AG20443 (cell line): ENCODE measurements around the gene SPATA19.

ENCODE experiments used
- DNase-seq: peaks from one replicate; pipeline ENCODE4 v3.0.0; 2012; ENCODE audit warnings: low spot score, mixed read lengths

SPATA19 gene

DNA sequence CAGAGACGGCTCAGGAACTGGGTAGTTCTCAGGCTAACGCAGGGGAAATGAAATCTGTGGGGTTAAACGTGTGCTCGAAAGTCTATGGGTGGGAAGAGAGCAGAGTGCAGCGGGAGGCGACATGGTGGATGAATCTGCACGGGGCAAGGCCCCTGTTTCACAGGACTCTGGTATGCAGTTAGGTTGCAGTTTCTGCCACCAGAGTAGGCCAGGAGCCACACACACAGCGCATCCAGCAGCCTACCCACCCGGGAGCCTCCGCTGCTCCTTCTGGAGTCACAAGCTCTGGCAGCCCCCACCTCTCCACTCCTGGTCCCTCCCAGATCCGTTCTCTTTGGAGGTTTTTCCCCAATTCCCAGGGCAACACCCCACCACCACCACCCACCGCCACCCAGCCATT lies 27.0 kb downstream of the SPATA19 start:
- DNase-seq, result no peak

DNA sequence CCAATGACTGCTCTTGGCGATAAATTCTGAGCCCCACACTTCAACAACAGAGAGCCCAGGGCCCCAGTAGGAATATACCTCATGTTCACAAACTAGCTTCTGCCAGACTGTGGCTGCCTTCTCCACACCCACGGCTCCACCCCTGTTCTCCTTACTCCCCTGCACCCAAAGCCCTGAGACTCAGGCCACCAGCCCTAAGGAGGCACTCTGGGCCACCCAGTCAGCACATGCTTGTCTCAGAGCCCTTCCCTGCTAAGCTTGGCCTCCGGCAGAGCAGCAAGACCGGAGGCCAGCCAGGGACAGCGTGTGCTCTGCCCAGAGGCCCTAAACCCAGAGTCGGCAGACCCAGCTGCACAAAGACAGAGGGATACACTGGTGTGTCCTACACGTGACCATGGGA lies 27.9 kb downstream of the SPATA19 start:
- no peak for DNase-seq

DNA sequence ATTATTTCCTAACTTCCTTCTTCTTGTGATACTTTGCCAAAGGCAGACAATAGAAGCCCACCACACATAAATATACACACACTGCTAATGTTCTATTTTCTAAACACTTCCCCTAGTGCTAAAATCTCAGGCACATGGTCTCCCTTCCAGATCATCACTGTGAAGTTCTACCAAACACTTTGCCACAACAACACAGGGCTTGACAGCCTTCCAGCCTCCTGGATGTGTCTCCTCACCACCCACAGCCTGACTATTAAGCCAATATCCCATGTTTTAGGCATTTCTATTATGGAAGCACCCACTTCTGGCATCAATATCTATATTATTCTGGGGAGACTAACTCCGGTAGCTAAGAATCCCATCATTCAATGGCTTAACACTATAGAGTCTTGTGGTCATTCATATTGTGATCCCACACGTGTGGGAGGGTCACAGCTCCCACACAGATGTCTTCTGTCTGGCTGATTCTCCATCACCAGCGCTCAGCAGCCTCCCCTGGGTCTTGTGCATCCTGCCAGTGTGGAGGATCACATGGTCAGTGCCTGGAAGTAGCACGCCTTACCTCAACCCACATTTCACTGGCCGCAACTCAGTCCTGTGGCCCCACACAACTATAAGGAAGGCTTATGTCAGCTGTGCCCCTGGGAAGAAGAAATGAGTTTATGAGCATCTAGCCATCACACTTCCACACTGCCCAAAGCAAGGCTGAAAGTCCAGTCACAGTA lies 29.0 kb downstream of the SPATA19 start:
- DNase-seq, result no peak

DNA sequence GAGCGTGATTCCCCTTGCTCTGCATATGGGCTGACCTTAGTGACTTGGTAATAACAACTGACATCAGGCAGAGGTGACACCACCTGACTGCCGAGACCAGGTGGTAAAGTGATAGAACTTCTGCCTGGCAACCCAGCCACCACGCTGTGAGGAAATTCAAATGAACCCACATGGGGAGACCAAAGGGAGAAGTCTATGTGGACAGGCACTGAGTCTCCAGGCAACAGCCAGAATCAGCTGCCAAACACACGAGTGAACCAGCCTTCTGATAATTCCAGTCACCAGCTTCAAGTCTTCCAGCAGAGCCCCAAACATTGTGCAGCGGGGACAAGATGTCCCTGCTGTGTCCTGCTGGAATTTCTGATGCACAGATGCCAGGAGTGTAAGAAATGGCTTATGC lies 29.7 kb downstream of the SPATA19 start:
- DNase-seq, result no peak

DNA sequence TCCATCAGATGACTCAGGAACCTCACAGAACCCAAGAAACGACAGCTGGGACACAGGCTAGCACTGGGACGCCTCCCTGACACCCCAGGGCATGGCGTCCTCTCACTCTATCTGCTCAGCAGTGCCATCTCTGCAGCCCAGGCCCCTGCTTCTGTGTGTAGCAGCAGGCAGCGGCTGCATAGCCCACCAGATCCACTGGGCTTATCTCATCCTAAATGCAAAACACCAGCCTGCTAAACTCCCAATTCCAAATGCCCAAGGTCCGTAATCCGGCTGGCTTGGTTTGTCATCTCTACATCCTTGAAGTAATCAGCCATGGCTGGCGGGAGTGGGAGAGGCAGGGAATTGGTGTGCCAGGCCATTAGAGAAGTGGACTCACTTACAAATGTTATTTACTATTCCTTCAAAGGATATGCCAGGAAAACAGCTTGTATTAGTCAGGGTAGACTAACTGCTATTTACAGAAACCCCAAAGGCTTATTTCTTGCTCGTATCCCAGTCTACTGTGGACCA lies 30.7 kb downstream of the SPATA19 start:
- no peak for DNase-seq

DNA sequence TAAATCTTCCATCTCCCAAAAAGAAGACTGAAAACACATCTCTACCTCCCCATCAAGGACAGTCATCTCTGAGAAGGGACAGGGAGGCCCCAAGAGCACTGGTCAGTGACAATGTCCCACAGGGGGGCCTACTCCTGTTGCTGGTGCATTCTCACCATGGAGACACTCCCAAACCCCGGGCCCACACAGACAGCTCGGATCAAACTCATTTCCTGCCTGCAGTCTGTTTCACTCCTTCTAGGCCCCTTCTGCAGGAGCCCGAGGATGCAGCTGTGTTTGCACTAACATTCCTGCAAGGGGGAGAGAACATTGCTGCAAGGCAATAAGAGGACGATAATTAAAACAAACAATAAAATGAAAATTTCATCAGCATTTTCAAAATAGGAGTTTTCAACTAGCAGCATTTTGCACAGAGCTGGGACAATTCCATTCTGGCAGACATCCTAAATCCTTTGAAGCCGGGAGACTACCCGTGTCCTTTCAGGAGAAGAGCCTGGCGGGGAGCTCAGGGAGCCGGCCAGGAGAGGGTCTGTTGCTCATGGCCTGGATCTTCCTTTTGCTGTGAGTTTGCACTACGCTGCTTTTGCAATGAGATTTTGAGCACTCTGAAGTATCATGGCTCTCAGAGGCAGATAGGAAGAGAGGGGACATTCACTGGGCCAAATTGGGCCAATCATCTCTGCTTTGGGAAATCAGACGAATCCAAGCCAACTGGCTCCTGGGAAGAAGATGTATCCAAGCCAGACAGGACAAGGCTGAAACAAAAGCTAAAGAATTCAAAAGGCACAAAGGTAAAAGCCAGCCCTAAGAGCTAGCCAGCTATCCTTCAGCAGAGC lies 33.2 kb downstream of the SPATA19 start:
- no peak for DNase-seq

DNA sequence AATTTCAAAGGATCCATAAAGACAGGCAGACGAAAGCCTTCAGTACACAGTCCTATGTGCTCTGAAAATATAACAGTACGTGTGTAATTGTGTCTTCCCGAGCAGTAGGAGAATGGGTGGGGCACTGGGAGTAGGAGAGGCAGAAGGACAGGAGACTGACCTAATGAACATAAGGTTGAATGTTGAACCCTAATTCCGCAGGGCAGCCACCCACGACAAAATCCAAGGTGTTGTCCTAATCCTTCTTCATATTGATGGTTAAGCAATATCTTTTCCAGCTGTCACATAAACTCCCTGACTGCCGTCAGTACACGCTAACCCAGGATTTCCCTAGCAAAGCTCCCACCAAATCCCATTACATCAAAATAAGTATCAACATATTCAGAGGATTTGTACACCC lies 34.5 kb downstream of the SPATA19 start:
- DNase-seq, result no peak

DNA sequence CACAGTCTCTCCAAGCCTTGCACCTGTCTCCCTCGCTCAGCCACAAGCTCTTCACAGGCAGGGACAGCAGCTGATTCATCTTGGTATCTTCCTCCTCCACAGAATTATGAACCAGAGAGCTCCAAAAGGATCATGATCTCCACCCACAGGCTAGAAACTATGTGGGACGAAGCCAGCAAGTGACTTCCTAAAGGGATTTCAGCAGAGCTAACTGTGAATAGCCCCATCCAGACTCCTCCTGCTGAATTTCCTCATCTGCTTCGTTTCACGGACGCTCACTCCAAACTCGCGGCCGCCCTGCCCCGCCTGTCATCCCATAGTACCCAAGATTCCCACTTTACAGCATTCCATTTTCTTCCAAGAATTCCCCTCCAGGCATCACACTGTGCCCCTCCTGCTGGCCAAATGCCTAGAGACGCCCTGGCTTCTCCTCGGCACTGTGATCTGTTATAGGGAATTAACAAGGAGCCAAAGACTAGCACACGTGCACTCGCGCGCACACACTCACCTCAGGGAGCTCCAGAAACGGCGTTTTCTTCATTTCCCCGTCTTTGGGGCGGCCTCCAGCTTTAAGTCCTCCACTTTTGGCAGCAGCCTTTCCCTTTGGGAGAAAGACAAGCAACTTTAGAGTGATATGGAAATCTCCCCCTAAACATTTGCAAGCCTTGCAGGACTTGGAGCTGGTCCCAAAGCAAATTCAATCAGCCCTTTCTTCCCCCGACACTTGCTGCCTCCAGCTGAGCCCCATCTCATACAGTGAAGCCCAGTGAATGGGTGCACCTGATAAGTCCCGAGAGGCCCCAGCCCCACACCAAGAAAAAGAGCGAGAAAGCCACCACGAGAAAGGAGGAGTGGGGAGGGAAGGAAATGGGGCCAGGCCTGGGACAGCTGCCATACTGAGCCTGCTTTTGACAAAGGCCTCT lies 35.5 kb downstream of the SPATA19 start:
- DNase-seq, result no peak

DNA sequence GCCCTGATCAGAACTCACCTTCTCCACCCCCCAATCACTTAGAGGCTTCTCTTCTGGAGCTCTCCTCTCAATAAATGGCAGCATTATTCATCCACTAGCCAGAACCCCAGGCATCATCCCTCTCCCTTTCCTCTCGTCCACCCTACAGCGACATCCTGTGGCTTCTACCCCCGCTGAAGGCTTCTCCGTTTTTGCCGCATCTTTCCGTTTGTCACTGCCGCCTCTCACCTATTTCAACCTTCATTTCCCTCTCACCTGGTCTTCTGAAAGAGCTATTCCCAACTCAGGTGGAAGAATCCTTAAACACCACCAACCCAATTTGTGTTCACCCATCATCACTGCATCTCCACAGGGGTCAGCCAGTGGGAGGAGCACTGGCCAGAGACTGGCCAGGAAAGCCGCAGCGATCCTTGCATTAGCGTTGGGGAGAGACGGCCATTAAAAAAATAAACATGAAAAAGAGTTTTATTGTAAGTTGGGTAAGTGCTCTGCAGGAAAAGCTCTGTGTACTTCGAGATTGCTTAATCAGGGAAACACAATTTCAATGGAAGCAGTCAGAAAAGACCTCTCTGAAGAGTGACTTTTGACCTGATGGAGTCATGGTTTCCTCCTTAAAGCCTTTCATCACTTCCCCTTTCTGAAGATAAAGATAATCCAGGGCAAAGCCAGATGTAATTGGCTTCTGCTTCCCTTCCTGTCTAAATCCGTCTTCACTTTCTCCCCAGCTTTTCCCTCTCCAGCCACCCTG lies 36.7 kb downstream of the SPATA19 start:
- DNase-seq, result no peak

DNA sequence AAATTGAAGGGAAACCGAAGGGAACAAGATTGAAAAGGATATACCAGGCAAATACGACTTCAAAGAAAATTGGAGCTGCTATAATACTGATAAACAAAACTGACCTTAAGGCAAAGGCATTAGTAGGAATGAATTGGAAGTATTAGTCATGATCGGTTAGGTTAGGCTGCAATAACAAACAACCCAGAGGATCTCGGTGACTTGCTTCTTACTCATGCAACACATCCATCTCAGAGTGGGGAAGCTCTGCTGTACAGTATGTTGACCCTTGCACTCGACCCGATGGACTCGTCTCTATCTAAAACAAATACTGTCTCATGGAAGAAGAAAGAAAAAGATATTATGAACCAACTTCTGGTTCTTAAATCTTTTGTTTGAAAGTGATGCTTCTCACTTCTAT lies 42.3 kb downstream of the SPATA19 start:
- DNase-seq, result no peak

DNA sequence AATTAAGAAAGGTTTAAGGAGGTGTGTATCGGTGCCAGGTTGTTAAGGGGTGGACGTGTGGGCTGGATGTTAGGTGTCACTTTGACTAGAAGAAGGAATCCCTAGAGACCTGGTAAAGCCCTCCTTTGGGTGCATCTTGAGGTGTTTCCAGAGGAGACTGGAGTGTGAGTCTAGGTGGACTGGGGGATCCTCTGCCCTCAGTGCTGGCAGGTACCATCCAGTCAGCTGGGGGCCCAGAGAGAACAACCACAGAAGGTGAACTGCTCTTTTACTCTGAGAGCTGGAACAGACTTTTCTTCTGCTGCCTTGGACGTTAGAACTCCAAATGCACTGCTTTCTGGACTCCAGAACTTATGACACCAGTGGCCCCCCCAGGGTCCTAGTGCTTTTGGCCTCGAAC lies 44.0 kb downstream of the SPATA19 start:
- no peak for DNase-seq

DNA sequence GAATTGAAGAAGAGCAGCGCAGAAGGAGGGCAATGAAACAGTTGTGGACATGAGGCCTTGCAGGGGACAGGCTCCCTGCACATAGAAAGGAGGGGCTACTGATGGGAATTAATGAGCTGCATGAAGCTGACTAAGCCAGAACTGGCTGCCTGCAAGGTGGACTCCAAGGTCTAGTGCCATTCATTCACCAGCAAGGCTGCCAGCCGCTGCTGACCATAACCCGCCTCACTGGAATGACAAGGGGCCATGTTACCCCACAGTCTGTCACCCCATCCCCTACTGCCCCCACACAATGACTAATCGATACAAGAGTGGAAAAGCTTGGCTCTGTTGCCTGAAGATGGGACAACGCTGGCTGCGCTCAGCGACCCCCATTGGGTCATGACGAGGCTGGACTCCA lies 44.6 kb downstream of the SPATA19 start:
- no peak for DNase-seq

DNA sequence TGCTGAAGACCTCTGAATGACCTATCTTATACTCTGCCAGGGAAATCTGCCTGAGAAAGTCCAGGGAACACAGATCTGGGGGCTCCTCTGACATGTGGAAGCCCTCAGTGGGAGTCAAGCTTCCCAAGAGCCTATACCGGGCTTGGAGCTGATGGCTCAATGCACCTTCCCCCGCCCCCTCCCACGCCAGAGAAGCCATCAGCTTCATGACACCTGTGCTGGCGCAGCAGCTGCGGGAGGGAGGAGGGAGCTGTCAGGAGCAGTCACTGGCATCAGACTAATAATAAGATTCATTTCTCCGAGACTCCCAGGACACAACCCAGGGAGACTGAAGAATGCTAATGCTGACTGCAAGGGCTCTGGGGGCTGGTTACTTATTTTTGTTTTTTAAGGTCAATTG lies 47.8 kb downstream of the SPATA19 start:
- no peak for DNase-seq

DNA sequence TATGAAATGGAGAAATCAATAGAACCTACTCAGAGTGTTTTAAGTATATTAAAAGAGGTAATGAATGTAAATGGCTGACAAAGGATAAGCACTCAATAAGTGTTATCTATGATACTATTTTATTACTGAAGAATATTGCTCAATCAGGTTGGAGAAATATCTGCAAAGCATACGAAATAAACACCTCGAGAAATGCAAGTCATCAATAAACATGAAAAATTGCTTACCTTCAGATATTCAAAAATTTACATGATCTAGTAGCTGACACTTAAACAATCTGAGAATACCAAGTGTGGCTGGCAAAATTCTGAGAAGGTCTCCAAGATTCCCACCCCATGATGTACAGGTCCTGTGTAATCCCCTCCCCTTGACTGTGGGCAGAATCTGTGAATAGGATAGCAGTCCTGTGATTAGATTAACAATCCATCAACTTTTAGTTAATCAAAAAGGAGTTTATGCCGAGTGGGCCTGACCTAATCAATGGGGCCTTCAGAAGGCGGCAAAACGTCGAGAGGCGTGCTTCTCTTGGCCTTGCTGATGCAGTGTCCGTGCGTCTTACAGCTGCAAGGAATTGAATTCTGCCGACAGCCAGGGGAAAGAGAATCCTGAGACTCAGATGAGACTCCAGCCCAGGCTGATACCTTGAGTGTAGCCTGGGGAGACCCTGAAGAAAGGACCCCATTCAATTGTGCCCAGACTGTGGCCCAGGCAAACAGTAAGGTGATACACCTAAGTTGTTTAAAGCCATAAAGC lies 49.1 kb downstream of the SPATA19 start:
- no peak for DNase-seq

DNA sequence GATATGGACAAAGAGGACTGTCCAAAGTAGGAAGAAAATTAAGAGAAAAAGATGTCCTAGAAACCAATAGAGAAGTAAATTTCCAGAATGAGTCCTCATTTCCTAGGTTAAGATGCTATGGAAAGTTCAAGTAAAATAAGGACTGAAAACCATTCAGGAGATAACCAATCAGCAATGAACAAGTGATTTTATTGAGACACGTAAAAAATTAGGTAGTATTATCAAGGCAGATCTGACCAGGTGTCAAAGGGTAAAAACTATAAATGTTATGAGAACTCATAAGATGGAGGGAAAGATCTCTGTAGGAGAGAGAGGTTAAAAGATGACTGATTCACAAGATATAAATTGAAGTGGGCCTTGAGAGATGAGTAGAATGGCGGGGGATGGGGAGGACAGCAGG lies 50.2 kb downstream of the SPATA19 start:
- DNase-seq, result no peak

DNA sequence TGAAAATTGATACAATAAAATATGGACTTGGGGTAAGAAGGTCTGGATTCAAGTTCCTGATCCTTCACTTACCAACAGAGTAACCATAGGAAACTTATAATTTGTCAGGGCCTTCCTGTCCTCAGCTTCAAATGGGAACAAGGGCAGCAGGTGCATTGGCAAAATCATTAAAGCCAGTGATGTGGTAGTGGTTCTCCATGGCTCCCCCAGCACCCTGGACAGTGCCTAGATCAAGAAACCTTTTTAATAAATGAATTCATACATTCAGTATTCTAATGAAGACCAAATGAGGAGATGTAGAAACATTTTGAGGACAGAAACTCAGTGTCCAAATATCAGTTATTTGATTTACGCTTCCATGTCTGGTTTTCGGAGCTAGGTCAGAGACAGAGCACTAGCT lies 51.1 kb downstream of the SPATA19 start:
- no peak for DNase-seq

DNA sequence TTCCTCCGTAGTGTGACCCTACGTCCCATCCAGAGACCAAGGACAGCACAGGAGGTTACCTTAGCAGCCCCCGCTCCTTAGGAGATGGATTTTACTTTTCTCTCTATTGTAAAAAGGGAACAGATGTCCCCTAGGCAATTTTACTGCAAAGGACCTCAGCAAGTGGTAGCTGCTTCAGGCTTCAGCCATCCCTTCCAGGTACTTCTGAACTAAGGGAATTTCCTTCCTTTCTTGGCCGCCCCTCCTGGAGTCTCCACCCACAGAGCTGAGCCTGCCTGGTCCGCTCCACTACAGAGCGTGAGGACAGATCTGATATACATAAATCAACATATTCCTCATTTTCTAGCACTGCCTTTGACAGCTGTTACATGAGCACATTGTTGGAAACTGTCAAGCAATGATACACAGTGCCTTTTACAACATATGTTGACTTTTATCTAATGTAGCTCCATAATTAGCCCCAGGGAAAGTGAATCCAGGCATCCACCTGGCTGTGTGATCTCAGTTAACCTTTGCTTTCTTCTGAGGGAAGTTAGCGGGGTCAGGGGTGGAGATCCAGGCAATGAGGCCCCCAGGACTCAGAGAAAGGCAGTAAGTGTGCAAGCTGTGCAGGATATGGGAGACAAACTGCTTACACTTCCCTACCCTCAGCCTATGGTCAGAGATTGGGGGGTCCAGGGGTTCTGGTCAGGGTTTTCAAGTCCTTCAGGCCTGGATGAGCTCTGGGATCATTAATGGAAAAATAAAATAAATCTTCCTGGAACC lies 51.9 kb downstream of the SPATA19 start:
- no peak for DNase-seq

DNA sequence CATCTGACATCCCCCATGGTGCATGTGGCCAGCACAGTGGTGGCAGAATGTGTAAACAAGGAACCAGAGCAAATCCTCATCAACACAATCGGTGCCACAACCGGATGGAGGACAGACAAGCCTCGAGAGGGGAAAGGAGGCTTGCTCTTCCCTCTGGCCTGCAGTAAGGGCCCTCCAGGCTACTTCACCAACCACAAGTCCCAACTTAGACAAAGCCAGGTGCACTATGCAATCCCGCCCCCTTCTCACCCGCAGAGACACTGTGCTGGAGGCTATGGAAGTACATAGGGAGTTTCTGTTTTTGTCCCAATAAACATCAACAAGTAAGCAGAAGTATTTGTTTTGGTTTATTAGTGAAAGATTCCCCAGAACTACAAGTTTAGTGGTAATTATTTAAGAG lies 54.3 kb downstream of the SPATA19 start:
- no peak for DNase-seq
